NCI-H1930 (cell line): ENCODE results near the gene SMIM44.

Experiments
- DNase-seq, 2 experiments: peaks; one replicate each; lab custom pipeline; 2025; lab: John Stamatoyannopoulos, UW

The SMIM44 gene

DNA sequence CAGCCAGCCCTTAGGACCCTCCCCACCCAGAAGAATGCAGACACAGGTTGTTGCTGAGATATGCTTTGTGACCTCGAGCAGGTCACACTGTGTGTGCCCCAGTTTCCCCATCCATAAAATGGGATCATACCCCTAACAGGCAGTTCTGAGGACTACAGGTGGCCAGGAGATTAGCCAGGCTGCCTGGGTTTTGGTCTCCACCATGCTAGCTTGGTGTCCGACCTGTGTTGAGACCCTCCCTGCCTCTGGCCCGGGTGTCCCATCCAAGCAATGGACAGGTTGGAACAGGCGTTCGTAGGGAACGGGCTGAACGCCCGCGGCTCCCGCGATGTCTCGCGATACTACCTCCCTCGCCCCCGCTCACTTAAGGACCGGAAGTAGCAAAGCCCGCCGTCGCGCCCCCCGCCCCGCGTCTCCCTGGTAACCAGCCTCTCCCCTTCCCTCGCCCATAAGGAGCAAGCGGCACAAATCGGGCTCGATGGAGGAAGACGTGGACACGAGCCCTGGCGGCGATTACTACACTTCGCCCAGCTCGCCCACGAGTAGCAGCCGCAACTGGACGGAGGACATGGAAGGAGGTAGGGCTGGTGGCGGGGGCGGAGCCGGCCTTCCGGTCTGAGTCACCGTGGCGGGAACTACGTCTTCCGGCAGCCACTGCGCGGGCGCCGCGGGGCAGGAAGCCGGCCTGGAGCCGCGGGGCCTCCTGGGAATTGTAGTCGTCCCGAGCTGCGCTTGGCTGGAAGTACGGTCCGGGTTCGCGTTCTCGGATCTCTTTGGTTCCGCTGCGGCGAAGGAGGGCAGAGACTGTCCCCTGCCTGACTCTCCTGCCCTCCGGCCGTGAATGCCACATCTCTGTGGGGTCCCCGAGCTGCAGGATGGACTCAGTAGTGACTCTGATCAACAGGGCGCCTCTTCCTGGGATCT, 48.3 kb downstream of the SMIM44 start:
- peak; percentile 83 to 92 for DNase-seq

DNA sequence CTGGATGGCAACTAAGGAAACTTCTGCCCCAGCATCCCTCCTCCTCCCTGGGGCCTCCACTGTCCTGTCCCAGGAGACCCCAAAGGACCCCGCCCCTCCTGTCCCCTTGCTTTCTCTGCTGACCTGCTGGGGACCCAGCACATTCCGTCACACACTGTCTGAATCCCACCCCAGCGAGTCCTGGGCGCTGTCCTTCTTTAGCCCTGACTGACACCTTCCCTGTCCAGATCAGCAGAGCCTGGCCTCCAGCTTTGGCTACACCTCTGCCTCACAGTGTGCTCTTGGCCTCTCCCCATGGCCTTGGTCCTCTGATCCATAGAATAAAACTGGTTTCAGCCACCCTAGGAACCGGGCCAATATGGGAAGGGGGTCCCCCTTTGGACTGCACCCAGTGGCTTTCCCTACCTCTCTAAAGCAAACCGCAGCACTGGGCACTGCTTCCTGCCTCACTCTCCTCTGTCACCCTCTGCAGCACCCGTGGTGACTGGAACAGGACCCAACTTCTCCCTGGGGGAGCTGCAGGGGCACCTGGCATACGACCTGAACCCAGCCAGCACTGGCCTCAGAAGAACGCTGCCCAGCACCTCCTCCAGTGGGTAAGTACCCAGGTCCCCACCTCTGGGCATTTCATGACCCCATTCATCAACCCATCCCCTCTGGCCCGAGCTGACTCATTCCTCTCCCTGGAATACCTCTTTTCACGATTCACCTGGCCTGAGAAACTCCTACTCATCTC, 49.3 kb downstream of the SMIM44 start:
- DNase-seq = no peak

DNA sequence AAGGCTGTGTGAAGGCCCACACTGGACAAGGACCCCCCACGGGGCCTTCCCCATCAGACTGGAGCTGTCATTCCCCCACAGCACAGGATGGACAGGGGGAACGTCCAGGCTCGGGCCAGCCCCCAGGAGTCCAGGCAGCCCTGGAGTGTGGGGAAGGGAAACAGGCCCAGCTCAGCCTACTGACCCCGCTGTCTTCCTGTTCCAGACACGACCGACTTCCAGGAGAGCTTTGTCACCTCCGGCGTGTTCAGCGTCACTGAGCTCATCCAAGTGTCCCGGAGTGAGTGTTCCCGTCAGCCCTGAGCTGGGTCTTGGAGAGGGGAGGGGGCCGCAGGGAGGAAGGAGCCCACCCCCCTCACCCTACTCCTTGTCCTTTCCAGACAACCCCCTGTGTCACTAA, 49.9 kb downstream of the SMIM44 start:
- no peak for DNase-seq
